HCT116 (cell line): ENCODE results near the gene ACVRL1.

Source experiments
- CTCF ChIP-seq, 3 experiments: fragments of 200-600 bp in 1 of 3; sonication (generic) in 1 of 3; IDR thresholded peaks in 2 of 3; conservative IDR thresholded peaks in 1 of 3; 2 replicates each; pipeline ENCODE4 v1.5.1; 2012 to 2017; ENCODE audit warnings: low read depth in 2 of 3, low read length in 2 of 3, antibody characterized with exemption in 1 of 3, borderline replicate concordance in 1 of 3, control low read depth in 1 of 3, mild to moderate bottlenecking in 1 of 3, mixed read lengths in 1 of 3, mixed run types in 1 of 3, moderate library complexity in 1 of 3; ENCODE audit not compliant: insufficient read depth in 1 of 3
- EZH2phosphoT487 ChIP-seq: fragments of 200-600 bp; IDR thresholded peaks from 2 replicates; pipeline ENCODE4 v1.6.1; 2018; ENCODE audit warnings: antibody characterized with exemption, borderline replicate concordance
- POLR2A ChIP-seq: IDR thresholded peaks from 2 replicates; pipeline ENCODE4 v1.7.0; 2011; ENCODE audit warnings: borderline replicate concordance; ENCODE audit not compliant: insufficient read depth, insufficient read length; ENCODE audit errors: extremely low read depth
- POLR2AphosphoS5 ChIP-seq: IDR thresholded peaks from 2 replicates; pipeline ENCODE4 v1.6.1; 2011; ENCODE audit warnings: mild to moderate bottlenecking, low read depth, low read length, moderate library complexity
- SRF ChIP-seq: IDR thresholded peaks from 2 replicates; pipeline ENCODE4 v1.6.1; 2012; ENCODE audit warnings: low read depth
- YY1 ChIP-seq: IDR thresholded peaks from 2 replicates; pipeline ENCODE4 v1.6.1; 2011; ENCODE audit warnings: low read length, low read depth, moderate library complexity, mild to moderate bottlenecking; ENCODE audit not compliant: insufficient replicate concordance; ENCODE audit errors: extremely low read depth

DNA sequence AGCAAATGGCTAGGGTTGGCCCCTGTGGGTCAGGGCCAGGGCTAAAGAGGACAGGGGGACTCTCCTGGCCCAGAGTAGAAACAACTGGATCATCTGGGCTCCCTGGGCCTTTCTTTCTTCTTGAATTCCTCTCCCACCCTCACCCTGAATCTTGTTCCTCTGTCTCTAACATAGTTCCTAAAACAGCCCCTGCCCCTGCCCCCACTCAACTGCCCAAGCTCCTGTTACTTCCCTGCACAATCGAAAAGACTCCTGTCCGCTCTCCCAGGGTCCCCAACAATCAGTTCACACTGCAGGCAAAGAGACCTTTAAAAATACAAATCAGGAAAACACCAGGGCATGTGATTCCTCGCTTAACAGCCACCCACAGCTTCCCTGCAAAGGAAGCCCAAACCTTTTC is 37.4 kb upstream of the ACVRL1 start:
- no peak for TF ChIP-seq SRF
- no peak for TF ChIP-seq YY1
- no peak for TF ChIP-seq CTCF (IDR thresholded peaks at IDR 0.05 in 2 of 3, conservative IDR thresholded peaks at IDR 0.05 in 1 of 3; ENCODE audit: borderline replicate concordance in 1 of 3, insufficient read depth in 1 of 3, low read depth in 2 of 3, low read length in 2 of 3)
- TF ChIP-seq POLR2A = no peak
- no peak for TF ChIP-seq EZH2phosphoT487
- no peak for TF ChIP-seq POLR2AphosphoS5
